NCI-H1092 treated with DMSO at 0.1 percent for 48 hours (cell line): ENCODE results near the gene POLQ.
"Not testable (repeated sequence)": the region's sequence is repeated elsewhere in the genome, so short reads cannot be mapped to it uniquely, and the experiment has no call there.

Experiments used
- DNase-seq: peaks from one replicate; lab custom pipeline; 2025; lab: John Stamatoyannopoulos, UW

POLQ gene

GRCh38 chr3:121545574-121546455, at the start of gene POLQ:
POLQ (minus strand) TSS chr3:121545988; CDS start chr3:121545877, 111 bp downstream.
- peak; percentile 92 for DNase-seq

DNA sequence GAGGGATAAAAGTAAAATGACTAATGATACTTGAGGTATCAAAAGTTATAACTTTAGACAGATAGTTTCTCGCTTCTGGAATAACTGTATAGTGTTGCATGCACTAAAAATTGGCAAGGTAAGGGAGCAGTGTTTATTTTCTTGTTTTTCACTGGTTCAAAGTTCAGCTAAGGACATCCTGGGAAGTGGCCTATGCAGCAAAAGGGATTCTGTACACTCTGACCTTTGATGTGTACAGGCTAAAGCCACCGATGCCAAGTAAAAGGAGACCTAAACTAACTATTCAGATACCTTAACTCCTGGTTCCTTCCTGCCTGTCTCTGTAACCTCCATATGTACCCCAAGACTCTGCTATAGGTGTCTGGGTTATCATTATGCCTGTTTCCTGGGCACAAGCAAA, 49.1 kb upstream of the POLQ start:
- no peak for DNase-seq

GRCh38 chr3:121593806-121594205, 48.0 kb upstream of the POLQ start:
- not testable (repeated sequence) for DNase-seq

DNA sequence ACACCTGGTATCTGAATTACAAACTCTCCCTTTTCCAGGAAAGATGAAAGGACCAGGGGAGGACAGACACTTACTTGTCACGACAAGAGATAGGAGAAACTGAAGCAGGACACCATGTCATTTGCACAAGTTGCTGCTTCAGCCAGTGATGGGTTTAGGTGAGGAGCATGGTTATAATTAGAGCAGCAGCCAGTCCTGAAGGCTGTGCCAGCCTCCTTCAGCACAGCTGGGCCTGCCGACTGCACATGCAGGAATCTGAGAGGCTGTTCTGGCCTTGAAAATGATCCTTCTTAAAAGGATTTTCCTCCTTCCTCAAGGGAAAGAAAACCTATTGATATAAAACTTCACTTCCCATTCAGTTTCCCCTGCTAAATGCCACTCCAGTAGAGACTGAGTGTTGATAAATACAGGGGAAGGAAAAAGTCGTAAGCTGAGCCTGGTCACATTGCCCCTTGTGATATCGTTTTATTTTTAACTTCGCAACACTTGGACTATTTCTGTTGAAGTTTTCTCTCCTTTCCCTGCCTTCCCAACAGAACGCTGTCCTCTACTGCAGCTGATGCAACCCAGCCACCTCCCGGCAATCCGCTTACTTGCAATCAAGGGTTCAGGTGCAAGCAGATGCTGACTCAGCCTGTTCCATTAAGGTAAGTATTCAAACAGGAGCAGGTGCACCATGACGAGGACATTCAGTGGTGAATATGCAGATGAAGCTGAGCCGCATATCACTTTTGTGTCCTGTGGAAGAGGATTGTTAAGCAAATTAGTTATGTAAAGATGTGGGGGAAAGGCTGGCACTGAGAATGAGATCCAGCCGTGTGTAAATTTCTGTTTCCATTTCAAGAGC, 47.3 kb upstream of the POLQ start, which contains the start of gene FBXO40:
TSS of gene FBXO40 (plus strand) at position 524 of the 847 bp plus-strand sequence. CDS start 27,197 bp downstream, outside the sequence.
- DNase-seq: peak; percentile 1

DNA sequence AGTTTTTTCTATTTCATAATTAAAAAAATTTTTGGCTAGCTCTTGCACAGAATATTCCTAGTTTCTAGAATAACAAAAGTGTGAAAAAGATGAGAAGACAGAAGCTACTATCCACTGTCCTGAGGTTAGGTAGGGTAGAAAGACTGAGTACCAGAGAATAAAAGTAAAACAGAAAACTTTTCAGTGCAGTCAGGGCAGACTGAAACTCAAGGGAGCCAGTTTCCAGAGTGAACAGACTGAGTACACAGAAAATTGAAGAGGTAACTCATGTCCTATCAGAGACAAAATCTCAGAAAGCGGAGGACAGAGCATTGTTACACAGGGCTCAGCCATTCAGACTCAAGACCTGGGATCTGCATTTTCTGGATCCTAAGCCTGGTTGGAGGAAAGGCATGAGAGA, 38.6 kb upstream of the POLQ start:
- DNase-seq: no peak

DNA sequence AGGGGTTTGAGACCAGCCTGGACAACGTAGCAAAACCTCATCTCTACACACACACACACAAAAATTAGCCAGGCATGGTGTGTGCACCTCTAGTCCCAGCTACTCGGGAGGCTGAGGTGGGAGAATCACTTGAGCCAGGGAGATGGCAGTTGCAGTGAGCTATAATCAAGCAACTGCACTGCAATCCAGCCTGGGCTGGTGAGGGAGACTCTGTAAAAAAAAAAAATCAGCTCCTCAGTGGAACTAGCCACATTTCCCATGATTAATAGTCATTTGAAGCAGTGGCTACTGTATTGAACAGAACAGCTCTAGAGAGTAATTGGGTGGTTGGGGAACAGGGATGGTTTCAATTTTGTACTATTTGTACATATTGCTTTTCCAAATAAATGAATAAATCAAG, 35.9 kb upstream of the POLQ start:
- no peak for DNase-seq

DNA sequence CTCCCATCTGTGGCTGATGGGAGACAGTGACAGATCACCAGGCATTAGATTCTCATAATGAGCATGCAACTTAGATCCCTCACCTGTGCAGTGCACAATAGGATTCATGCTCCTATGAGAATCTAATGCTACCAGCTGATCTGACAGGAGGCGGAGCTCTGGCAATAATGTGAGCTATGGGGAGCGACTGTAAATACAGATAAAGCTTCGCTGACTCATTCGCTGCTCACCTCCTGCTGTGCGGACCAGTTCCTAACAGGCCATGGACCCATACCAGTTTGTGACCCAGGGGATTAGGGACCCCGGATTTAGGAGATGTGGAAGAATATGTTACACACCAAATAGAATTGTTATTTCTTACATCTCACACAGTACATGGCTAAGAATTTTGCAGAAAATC, 28.7 kb upstream of the POLQ start:
- DNase-seq: no peak

GRCh38 chr3:121567649-121568048, 21.9 kb upstream of the POLQ start, which contains the start of gene ARGFX:
ARGFX (plus strand) TSS chr3:121567949; CDS start chr3:121570714, 2,765 bp downstream.
- DNase-seq: no peak

DNA sequence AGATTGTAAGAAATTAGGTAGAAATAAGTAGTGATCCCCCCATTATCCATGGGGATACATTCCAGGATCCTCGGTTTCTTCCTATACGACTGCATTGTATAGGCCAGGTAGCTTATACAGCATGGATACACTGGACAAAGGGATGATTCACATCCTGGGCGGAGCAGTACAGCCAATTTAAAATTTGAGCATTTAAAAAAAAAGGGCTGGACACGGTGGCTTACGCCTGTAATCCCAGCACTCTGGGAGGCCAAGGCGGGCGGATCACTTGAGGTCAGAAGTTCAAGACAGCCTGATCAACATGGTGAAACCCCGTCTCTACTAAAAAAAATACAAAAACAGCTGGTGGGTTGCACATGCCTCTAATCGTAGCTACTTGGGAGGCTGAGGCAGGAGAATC, 21.0 kb upstream of the POLQ start:
- no peak for DNase-seq

GRCh38 chr3:121562148-121562547, 16.4 kb upstream of the POLQ start:
- DNase-seq: no peak

- no peak for DNase-seq
These were observed 11.7 kb upstream of the POLQ start for GRCh38 chr3:121557426-121557934.

GRCh38 chr3:121552797-121553196, 7.0 kb upstream of the POLQ start:
- DNase-seq: no peak

- DNase-seq: no peak
These were observed 6.6 kb upstream of the POLQ start for GRCh38 chr3:121552379-121552778.

GRCh38 chr3:121545049-121545573, 677 bp downstream of the POLQ start:
- peak; percentile 16 for DNase-seq

DNA sequence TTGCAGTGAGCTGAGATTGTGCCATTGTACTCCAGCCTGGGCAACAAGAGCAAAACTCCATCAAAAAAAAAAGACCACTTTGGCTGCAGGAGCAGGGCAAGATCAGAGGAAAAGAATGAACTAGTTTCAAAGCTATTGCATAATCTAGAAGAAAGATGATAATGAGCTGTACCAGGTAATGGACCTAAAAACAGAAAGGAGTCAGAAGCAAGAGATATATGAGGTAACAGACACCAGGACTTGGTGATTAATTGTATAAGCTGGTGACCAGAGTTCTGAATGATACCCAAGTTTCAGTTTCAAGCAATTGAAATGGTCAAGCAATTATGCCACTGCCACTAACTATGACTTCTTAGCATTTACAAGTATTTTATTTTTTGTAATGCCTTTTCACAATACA, 2.9 kb downstream of the POLQ start:
- no peak for DNase-seq

- no peak for DNase-seq
These were observed 14.5 kb downstream of the POLQ start for GRCh38 chr3:121531269-121531668.

- DNase-seq: no peak
These were observed 16.5 kb downstream of the POLQ start for GRCh38 chr3:121529308-121529707.

- DNase-seq: no peak
These were observed 25.3 kb downstream of the POLQ start for GRCh38 chr3:121520510-121520909.

DNA sequence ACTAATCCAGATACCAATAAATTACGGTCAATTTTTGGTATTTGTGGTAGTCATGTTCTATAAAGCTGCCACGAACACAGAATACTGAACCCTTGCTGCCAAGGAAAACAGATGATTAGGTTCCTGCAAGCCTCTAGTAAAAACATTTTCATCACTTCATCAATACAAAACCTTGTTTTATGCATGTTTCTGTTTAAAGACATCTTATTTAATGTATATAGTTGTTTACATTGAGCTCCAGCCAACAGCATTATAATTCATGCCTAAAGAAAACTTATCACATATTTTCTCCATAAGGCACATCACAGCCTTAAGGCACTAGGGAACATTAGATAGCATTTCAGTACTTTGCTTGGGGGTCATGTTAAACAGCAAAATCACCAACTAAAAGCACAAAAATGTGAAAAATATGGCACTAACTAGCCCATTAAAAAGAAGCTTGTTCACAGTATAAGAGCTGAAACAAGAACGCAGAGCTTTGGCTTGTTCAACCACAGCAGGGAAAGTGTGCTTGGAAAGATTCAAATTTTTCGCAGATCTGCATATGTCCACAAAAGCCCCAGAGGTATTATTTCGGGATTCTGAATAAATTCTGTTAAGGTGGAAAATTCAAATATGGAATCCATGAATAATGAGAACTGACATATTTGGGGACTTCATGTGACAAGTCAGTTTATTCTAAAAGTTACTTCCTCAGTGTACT, 27.7 kb downstream of the POLQ start:
- DNase-seq: no peak

- no peak for DNase-seq
These were observed 29.9 kb downstream of the POLQ start for GRCh38 chr3:121515862-121516261.

DNA sequence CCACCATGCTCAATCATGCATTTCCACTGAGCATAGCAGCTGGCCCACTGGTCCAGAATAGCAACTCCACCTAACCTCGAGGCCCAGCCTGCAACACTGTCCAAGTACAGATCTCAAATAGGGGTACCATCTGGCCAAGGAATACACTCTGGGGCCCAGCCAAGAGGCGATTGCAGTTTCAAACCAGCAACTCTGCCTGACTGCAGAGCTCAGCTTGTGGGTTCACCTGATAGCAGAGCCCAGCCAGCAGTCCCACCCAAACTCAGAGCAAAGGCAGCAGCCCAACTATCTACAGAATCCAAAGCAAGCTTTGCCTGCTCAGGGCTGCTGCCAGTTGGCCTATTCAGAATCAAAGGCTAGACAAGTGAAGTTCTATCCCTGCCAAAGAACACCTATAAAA, 30.5 kb downstream of the POLQ start:
- no peak for DNase-seq

- DNase-seq: no peak
These were observed 31.3 kb downstream of the POLQ start for GRCh38 chr3:121514496-121514895.
